GM21447 (cell line): Measurements from ENCODE around the gene B4GALT5.
"Not testable (repeated sequence)": the region's sequence is repeated elsewhere in the genome, so short reads cannot be mapped to it uniquely, and the experiment has no call there.

Experiments
- ATAC-seq: cut with Tn5 transposase; IDR thresholded peaks from one replicate; pipeline ENCODE4 v1.9.1; 2021; ENCODE audit not compliant: unreplicated experiment

B4GALT5 gene, protein sequence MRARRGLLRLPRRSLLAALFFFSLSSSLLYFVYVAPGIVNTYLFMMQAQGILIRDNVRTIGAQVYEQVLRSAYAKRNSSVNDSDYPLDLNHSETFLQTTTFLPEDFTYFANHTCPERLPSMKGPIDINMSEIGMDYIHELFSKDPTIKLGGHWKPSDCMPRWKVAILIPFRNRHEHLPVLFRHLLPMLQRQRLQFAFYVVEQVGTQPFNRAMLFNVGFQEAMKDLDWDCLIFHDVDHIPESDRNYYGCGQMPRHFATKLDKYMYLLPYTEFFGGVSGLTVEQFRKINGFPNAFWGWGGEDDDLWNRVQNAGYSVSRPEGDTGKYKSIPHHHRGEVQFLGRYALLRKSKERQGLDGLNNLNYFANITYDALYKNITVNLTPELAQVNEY

DNA sequence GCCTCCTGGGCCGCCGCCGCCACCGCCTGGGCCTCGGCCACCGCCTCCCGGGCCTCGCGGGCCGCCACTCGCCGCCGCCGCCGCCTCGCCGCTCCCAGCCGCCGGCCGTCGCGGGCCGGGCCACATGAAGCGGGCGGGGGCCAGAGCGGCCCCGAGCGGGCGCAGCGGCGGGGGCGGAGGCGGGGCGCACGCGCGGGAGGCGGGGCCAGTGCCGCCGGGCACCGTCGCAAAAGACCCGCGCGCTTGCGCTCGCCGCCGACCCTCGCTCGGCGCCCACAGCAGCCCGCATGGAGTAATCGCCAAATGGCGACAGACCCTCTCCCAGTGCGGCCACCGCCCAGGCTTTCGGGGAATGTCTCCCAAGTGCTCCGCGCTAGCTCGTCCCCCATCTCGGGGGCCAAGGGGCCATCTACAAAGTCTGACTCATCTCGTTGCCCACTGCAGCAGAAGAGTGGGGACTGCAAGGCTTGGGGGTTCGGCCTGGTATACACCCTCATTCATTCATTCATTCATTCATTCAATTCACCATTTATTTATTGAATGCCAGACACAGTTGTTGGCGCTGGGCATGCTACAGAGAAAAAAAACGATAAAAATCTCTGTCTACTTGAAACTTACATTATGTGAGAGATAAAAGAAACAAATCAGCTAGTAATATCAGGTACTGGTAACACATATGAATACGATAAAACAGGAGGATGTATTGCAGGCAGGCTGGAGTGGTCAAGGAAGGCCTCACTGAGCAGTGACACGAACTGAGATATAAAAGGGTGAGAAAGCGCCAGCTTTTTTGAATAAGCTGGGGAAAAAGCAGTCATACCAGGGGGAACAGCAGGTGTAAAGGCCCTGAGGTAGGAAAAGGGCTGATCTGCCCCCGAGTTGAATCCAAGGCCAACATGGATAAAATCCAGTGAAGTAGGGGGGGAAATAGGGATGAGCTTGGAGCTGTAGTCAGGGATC, at the start of gene B4GALT5:
Gene B4GALT5 (minus strand): TSS at position 126 of the 960 bp plus-strand sequence. CDS start 188 bp downstream, outside the sequence.
- no peak for ATAC-seq

DNA sequence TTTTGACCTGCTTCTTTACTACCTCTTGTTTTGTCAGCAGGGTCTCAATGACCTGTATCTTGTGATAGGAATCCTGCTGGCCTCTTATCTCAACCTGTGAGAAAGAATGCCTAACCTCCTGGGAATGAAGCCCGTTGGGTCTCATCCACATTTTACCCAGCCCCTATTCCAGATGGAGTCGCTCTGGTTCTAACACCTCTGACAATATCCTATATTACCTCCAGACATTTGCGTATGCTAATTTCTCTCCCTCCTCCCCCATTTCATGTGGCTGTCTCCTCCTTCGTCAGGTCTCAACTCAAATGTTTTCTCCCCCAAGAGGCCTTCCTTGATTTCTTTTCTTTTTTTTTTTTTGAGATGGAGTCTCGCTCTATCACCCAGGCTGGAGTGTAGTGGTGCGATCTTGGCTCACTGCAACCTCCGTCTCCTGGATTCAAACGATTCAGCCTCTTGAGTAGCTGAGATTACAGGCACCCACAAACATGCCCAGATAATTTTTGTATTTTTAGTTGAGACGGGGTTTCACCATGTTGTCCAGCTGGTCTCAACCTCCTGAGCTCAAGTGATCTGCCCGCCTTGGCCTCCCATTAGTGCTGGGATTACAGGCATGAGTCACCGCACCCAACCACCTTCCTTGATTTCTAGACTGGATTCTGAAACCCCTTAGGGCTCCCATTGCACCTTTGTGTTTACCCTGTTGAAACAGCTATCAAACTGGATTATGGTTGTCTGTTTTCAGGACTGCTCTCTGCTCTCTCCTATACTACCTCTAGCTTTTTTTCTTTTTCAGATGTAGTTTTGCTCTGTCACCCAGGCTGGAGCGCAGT, 49.5 kb upstream of the B4GALT5 start:
- ATAC-seq, result no peak

DNA sequence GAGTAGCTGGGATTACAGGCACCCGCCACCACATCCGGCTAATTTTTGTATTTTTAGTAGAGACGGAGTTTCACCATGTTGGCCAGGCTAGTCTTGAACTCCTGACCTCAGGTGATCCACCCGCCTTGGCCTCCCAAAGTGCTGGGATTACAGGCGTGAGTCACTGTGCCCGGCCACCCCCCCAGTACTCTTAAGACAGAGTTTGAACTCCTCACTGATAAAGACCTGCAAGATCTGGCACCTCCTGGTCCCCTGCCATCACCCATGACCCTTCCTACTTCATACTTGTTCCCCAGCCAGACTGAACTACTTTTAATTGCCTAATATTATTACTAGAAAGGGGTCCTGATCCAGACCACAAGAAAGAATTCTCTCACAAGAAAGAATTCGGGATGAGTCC, 48.2 kb upstream of the B4GALT5 start:
- not testable (repeated sequence) for ATAC-seq

DNA sequence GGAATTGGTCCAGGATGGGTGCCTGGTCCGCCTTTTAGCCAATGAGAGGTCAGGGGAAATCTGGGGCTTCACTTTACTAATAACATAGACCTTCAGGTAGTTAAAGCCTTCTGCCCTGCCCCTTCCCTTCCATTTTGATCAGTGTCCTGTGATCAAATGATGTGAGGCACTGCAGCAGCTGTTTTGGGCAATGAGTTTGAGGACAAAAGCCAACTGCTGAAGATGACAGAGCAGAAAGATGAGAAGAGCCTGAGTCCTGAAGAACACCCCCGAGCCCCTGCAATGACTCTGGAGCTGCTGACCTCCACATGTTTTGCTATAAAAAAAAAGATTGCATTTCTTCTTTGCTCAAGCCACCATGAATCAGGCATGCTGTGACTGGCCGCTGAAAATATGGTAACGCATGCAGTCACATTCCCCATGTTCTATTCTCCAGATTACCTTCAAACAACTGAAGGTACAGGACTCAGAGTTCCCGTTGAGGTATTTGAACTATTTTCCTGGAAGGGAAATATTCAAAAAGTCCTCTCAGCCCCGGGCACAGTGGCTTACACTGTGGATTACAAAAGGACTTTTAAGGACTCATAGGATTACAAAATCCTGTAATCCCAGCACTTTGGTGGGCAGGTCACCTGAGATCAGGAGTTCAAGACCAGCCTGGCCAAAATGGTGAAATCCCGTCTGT, 45.7 kb upstream of the B4GALT5 start:
- ATAC-seq, result no peak

DNA sequence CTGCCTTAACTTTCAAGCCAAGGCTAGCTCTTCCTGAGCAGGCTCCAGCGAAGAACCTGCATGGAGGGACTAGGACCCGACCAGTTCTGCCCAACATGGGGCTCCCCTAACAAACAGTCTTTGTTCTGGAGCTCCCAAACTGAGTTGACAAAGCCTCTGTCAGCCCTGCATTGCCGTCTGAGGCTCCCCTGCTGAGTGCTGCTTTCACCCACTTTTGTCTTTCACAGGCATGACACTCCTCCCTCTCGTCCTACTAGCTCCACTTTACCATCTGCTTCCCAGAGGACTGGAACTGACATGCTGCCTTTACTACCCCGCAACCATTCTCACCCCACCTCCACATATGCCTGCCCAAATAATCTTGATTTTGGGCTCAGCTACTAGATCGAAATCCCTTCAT, 45.1 kb upstream of the B4GALT5 start:
- no peak for ATAC-seq

DNA sequence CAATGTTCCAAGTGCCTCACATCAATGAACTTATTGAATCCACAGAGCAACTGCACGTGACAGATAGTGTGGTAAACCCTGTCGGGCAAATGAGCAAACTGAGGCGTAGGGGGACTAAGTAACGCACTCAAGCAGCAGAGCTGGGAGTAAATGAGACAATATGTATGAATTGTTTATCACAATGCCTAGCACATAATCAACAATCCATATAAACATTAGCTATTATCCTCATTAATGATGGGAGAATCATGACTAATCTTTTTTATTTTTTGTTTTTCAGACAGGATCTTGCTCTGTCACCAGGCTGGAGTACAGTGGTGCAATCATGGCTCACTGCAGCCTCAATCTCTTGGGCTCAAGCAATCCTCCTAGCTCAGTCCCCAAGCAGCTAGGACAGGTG, 43.9 kb upstream of the B4GALT5 start:
- ATAC-seq, result no peak

DNA sequence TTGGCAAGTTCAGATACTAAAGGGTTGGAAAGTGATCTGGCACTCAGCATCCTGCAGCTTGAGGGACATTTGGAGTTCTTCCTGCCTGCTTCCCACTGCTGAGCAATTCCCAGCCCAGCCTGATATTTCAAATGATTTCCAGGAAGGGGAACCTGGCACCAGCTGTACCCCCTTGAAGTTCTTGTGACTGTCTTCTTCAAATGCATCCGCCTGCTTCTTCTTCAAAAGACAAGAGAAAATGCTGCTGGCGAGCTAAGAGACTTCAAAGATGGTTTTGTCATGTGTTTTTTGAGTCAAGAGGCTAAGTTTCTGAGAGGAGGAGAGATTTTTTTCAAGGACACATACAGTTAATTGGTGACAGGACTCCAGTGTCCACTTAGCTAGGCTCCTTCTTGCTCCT, 42.6 kb upstream of the B4GALT5 start:
- ATAC-seq, result no peak

DNA sequence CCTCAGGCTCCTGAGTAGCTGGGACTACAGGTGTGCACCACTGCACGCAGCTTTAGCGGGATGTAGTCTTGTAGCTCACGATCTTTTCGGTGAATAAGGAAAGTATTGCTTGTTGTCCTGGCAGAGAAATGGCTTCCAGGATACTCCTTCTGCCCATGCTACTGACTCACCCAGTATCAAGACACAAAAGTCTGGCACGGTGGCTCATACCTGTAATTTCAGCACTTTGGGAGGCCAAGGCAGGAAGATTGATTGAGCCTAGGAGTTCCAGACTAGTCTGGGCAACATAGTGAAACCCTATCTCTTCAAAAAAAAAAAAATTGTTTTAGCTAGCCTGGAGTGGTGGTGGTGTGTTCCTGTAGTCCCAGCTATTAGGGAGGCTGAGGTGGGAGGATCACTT, 40.9 kb upstream of the B4GALT5 start:
- no peak for ATAC-seq

DNA sequence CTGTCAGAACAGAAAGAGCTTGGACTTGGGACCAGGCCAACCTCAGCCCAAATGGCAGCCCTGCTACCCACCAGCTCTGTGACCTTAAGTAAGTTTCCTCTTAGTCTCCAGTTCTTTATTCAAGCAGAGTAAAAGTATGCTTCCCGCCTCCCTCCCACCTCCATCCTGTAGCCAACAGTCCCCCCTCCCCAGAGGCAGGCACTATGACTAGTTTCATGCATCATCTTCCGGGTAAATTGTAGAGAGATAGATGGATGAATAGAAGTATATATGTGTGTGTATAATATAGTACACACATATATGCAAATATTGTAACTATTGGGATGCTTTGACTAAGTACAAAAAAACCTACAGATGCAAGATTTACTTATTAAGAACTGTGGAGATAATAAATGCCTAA, 39.5 kb upstream of the B4GALT5 start:
- ATAC-seq, result no peak

DNA sequence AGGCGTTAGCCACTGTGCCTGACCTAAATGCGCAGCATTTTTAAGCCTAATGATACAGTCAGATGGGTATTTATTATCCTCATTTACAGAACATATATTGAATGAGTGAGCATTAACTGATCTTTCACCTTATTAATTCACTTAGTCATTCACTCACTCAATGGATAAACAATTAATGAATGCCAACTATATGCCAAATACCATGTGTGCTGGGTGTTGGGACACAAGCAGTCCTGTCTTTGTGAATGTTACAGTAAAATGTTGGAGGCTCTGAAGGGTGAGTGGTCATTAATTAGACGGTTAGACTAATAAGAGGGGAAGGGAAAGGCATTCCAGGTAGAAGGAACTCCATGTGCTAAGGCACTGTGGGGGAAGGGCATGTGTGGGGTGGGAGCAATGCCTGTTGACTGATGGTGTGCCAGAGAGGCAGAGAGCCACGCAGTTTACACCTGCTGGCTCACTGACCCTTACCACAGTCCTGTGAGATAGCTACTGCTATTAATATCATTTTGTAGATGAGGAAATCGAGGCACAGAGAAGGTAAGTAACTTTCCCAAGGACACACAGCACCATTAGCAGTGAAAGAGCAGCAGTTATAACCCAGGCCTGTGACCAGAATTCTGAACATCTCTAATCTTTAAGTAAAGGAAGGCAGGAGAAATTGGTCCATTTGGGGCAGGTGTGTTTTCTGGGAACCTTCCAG, 38.7 kb upstream of the B4GALT5 start:
- ATAC-seq, result no peak

DNA sequence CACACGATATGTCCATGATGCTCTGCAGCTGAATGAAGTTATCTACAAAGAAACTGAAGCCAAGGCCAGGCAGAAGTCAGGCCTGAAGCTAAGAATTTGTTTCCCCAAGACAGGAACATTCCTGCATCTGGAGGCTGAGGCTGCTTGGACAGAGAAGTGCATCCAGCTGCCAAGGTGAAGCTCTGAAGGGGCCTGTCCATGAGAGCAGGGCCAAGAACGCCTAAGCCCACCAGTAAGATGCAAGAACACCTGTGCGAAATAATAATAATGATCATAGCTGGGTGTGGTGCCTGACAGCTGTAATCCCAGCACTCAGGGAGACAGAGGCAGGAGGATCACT, 37.7 kb upstream of the B4GALT5 start:
- ATAC-seq, result no peak

DNA sequence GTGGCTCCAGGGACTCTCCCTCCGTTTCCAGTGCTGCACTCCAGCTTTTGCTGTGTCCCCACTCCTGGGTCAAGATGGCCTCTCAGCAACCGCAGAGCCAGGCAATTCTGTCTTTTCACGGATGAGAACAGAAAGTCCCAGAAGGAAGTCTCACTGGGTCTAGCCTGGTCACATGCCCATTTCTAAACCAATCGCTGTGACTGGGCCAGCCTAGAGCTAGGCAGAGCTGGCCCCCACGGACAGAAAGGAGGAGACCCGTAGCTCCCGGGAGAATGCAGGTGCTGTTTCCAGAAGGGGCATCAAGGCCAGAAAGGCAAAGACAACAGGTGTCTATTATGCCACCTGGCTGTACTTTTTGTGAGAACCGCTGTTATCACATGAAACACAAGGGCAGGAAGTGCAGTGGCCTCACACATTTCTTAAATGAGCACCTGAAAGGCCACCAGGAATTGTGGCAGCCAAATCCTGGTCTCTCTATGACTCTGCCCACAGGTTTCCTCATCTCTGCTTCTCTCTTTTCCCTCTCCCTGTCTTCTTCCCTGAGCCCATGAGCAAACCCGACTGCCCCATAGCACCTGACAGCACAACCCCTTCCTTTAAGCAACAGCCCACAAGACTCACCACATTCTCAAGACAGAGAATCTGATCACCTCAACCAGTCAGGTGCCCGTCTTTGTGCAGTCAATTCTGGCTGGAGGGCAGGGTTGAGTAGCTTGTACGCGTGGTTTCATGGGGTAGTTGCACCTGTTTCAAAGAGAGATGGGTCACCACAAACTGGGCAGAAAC, 37.1 kb upstream of the B4GALT5 start:
- ATAC-seq, result peak; percentile 81

DNA sequence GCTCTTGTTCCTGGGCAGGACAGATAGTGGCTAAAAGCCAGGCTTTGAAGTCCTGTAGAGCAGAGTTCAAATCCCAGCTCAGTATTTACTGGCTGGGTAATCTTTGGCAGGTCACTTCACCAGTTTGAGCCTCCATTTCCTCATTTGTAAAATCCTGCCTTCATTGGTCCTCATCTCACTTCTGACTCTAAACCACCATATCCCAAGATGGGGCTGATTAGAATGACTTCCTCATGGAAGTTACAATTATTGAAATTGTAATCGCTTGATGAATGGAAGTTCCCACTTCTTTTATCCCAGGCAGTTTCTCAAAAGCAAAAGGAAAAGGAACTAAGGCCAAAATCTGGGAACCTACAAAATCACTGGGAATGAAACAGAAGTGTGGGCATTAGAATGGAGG, 35.9 kb upstream of the B4GALT5 start:
- ATAC-seq, result no peak

DNA sequence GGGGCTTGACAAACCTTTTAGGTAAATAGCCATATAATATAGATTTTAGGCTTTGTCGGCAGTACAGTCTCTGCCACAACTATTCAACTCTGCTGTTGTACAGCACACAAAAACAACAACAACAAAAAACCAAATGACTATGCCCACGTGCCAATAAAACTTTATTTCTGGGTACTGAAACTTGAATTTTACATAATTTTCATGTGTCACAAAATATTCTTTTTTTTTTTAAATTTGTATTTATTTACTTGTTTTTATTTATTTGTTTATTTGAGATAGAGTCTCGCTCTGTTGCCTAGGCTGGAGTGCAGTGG, 34.8 kb upstream of the B4GALT5 start:
- no peak for ATAC-seq

DNA sequence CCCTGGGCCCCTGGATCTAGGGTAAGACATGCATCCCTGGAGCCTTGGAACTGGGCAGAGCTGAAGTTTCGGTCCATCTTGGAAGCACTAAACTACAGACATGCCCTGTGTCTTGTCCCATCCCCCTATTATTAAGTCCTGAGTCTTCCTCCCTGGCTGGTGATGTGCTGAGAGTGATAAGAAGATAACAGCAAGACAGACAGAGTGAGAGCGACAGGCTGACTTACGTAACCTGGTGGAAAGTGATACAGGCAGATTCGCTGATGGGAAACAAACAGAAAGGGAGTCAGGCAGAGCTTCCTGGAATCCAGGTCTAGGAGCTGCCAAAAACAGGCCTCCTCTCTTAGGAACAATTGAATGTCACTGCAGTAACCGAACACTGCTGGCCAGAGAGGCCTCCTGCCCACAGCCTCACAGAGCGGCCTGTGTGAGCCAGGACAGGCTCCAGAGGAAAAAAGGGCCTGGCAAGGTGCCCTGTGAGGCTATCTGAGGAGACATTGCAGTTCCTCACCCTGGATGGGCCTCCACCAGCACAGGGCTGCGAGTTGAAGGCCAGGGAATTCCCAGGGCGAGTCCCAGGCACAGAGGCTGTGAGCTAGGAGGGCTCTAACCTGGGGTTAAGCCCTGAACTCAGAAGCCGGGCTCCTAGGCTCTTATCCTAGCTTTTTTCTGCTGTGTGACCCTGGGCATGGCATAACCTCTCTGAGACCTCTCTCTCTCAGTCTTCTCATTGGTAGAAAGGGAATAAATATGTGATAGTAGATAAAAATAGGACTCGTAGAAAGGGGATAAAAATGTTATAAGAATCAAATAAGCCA, 34.2 kb upstream of the B4GALT5 start:
- no peak for ATAC-seq

DNA sequence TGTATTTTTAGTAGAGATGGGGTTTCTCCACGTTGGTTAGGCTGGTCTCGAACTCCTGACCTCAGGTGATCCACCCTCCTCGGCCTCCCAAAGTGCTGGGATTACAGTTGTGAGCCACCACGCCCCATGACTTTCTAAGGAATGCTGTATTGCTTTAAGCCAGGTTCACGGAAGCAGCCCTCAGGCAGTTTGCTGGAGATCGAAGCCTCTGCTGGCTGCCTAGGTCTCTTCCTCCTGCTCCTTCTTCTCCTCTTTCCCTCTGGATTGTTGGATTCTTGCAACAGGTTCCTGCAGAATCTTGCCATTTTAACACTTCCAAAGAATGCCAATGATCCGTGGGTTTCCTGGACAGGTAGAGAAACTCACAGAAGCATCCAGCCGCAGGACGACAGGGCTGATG, 29.3 kb upstream of the B4GALT5 start:
- ATAC-seq, result no peak

DNA sequence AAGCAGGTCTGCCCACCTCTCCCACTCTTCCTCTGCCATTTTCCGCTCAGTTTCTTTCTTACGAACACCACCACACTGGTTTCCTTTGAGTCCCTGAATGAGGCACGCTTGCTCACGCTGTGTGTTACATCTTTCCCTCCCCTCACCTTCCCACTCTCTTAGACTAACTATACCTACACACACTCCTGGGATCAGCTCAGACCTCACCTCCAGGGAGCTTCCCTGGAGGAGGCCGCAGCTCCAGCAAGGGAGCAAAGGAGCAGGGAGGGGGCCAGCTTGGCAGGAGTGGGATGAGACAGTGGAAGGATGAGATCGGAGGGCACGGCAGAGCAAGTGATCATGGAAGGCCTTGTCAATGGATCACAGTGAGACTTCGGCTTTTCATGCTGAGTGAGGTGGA, 28.3 kb upstream of the B4GALT5 start:
- ATAC-seq, result no peak

DNA sequence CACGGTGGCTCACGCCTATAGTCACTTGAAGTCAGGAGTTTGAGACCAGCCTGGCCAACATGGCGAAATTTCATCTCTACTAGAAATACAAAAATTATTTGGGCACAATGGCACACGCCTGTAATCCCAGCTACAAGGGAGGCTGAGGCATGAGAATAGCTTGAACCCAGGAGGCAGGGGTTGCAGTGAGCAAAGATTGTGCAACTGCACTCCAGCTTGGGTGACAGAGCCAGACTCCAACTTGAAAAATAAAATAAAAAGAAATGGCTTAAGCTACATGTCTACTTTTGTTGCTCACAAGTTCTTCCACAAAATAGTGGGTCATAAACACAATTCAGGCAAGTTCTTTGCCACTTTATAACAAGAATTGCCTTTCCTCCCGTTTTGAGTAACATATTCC, 27.1 kb upstream of the B4GALT5 start:
- no peak for ATAC-seq

DNA sequence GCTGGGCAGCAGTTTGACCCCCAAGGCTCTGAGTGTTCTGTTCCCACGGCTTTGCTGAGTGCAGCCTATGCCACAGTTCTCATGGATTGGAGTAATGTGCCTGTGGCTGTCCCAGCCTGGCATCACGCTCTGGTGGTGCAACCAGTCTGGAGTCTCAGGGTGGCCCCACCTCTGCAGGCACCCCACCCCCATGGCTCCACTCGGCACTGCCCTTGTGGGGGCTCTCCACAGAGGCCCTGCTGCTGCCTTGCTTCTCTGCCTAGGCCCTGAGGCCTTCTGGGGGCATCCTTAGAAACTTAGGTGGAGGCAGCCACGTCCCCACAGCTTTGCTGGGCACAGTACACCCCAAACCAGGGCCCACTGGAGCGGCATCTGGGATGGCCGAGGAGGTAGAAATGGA, 25.4 kb upstream of the B4GALT5 start:
- no peak for ATAC-seq
